ENCODE data around the gene WASF3.

The WASF3 gene

DNA sequence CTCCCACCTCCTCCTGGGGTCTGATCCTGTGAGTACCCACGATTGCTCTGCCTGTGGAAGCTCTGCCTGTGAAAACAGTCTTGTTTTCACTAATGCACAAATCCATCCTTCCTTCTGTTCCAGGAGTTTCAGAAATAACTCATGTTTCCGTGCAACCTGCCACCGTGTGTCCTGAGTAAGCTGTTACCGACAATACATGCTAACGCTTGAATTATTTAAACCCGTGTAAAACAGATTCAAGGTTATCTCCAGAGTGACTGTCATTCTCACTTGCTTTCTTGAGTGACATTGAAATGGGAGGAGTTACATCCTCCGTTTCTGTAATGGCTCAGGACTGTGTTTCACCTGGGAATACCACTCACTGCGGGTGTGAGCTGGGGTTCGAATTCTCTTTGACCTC lies 178.2 kb downstream of the WASF3 start:
- Histone ChIP-seq H3K9ac (ENCODE audit: low read length) (no peak overlapping the region), H3K79me2 (ENCODE audit: low read length) (no peaks in the 10 kb centered on the region), H2AFZ (ENCODE audit: low read depth, low read length) (no peak overlapping the region), H3K9me3 (ENCODE audit: insufficient read depth, low read length) (no peaks in the 10 kb centered on the region), H3K4me1 (ENCODE audit: low read length) (no peaks in the 10 kb centered on the region), H3K27me3 (ENCODE audit: low read depth, low read length) (peaks cover 7% of the 10 kb centered on the region; the same call in 1 of the 2 replicates), H3K36me3 (replicated peaks; ENCODE audit: low read depth, low read length) (no peaks in the 10 kb centered on the region), H4K20me1 (ENCODE audit: insufficient read depth, low read length) (no peaks in the 10 kb centered on the region), H3K4me3 (ENCODE audit: low read length) (no peak overlapping the region), H3K27ac (ENCODE audit: low read length) (no peak overlapping the region), H3K4me2 (ENCODE audit: low read length) (no peak overlapping the region)
- TF ChIP-seq EZH2phosphoT487 (IDR thresholded peaks at IDR 0.05; ENCODE audit: low read depth), result no peak
